ENCODE measurements around the gene OR1I1. TPM values are rescaled to one million over a fixed set of nuclear protein-coding genes. Genes with fewer than 3 reads are reported as not detected.

Gene OR1I1
- total RNA-seq, 1 donor from 2014 or later: not detected

Other genes starting within 250 kb of the OR1I1 start
- not detected in 2 replicates for gene OR7A5, start 247.0 kb upstream of the OR1I1 start, total RNA-seq
- not detected in 2 replicates for gene OR7C1, start 247.0 kb upstream of the OR1I1 start, total RNA-seq
- gene OR7A10, start 233.3 kb upstream of the OR1I1 start, total RNA-seq: not detected in 2 replicates
- not detected in 2 replicates for gene OR7A17, start 196.1 kb upstream of the OR1I1 start, total RNA-seq
- not detected in 2 replicates for gene OR7C2, start 140.7 kb upstream of the OR1I1 start, total RNA-seq
- gene SLC1A6, start 102.3 kb upstream of the OR1I1 start, total RNA-seq: not detected in 2 replicates
- not detected in 2 replicates for gene CASP14, start 32.7 kb upstream of the OR1I1 start, total RNA-seq
- 7.7 and 15.8 TPM in 2 replicates for gene SYDE1, start 25.2 kb downstream of the OR1I1 start, total RNA-seq
- gene NOTCH3, start 118.8 kb downstream of the OR1I1 start, total RNA-seq: 0.13 and 0.89 TPM in 2 replicates
- gene EPHX3, start 150.2 kb downstream of the OR1I1 start, total RNA-seq: under 0.01 TPM in 1 of 2 replicates, not detected in the other